ENCODE measurements around the gene FAM120A. TPM values are rescaled to one million over a fixed set of nuclear protein-coding genes. Genes with fewer than 3 reads are reported as not detected.

Gene FAM120A
- total RNA-seq, 1 donor from 2014 or later, result 57.7 TPM

- H3K27me3 ChIP-seq (ENCODE audit: insufficient read depth, low read length), result no peaks in the 10 kb centered on the region
- FAIRE-seq (no peak), DNase-seq (ENCODE audit: low read depth) (no peak)
- no peak overlapping the region for H3K4me2 ChIP-seq (ENCODE audit: low read length)
- Mint-ChIP-seq H3K9me3 (ENCODE audit: unreplicated experiment) (no peaks in the 10 kb centered on the region), H3K27ac (ENCODE audit: unreplicated experiment) (no peak overlapping the region), H3K27me3 (ENCODE audit: low read depth, unreplicated experiment) (no peaks in the 10 kb centered on the region), H3K4me1 (ENCODE audit: low read depth, unreplicated experiment) (peaks cover 14% of the 10 kb centered on the region), H3K36me3 (ENCODE audit: low read depth, unreplicated experiment) (peaks cover 11% of the 10 kb centered on the region), H3K4me3 (ENCODE audit: unreplicated experiment) (no peak overlapping the region)
- no peak overlapping the region for H3K9ac ChIP-seq (ENCODE audit: low read length)
- H3K9me3 ChIP-seq (ENCODE audit: insufficient read depth, low read depth, low read length), result no peaks in the 10 kb centered on the region
- H4K20me1 ChIP-seq (ENCODE audit: insufficient read depth, low read length), result peaks cover 54% of the 10 kb centered on the region
- peaks cover 15% of the 10 kb centered on the region for H3K36me3 ChIP-seq (ENCODE audit: insufficient read depth, low read length)
- no peak for TF ChIP-seq CTCF (IDR thresholded peaks at IDR 0.05; ENCODE audit: insufficient read depth, low read depth, low read length)
- no peak for TF ChIP-seq EZH2 (IDR thresholded peaks at IDR 0.05; ENCODE audit: insufficient read depth, low read length)
- no peak overlapping the region for H2AFZ ChIP-seq (ENCODE audit: low read depth, low read length)
- peaks cover 78% of the 10 kb centered on the region for H3K79me2 ChIP-seq (ENCODE audit: insufficient read depth, low read length)
- H3K27ac ChIP-seq (ENCODE audit: low read depth, low read length), result no peak overlapping the region
- no peak overlapping the region for H3K4me3 ChIP-seq (ENCODE audit: insufficient read depth, low read depth, low read length)
- H3K4me1 ChIP-seq (ENCODE audit: insufficient read depth, low read length), result peaks cover 5% of the 10 kb centered on the region
These were observed 69.0 kb downstream of the FAM120A start for GRCh38 chr9:93520523-93520922.

DNA sequence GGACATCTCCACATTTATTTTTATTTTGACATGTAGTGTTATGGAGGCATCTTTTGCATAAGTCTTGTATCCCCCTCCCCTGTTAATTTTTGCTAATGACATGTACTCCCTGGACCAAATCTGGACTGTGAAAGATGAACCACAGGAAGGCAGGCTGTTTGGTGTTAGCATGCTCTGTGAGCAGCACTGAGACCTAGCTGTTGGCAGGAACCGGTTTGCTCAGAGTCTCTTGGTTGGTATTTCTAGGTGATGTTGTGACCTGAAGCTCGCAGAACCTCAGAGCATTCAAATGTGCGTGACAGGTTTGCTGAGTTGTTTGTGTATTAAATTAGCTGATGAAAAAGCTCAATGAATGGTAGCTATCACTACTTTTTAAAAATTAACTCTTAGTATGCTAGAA is 71.3 kb downstream of the FAM120A start:
- Histone ChIP-seq H4K20me1 (ENCODE audit: insufficient read depth, low read length) (peaks cover 56% of the 10 kb centered on the region), H3K9me3 (ENCODE audit: insufficient read depth, low read depth, low read length) (no peaks in the 10 kb centered on the region), H3K27me3 (ENCODE audit: insufficient read depth, low read length) (no peaks in the 10 kb centered on the region), H3K4me2 (ENCODE audit: low read length) (no peak overlapping the region), H3K36me3 (ENCODE audit: insufficient read depth, low read length) (peaks cover 12% of the 10 kb centered on the region), H3K4me1 (ENCODE audit: insufficient read depth, low read length) (peaks cover 6% of the 10 kb centered on the region), H3K9ac (ENCODE audit: low read length) (no peak overlapping the region), H3K4me3 (ENCODE audit: insufficient read depth, low read depth, low read length) (no peak overlapping the region), H3K27ac (ENCODE audit: low read depth, low read length) (no peak overlapping the region), H3K79me2 (ENCODE audit: insufficient read depth, low read length) (peaks cover 78% of the 10 kb centered on the region), H2AFZ (ENCODE audit: low read depth, low read length) (no peak overlapping the region)
- Mint-ChIP-seq H3K27ac (ENCODE audit: unreplicated experiment) (no peak overlapping the region), H3K9me3 (ENCODE audit: unreplicated experiment) (no peaks in the 10 kb centered on the region), H3K27me3 (ENCODE audit: low read depth, unreplicated experiment) (no peaks in the 10 kb centered on the region), H3K4me1 (ENCODE audit: low read depth, unreplicated experiment) (peaks cover 14% of the 10 kb centered on the region), H3K36me3 (ENCODE audit: low read depth, unreplicated experiment) (peaks cover 16% of the 10 kb centered on the region), H3K4me3 (ENCODE audit: unreplicated experiment) (no peak overlapping the region)
- TF ChIP-seq CTCF (IDR thresholded peaks at IDR 0.05; ENCODE audit: insufficient read depth, low read depth, low read length), result no peak
- TF ChIP-seq EZH2 (IDR thresholded peaks at IDR 0.05; ENCODE audit: insufficient read depth, low read length), result no peak
- no peak for DNase-seq (ENCODE audit: low read depth)
- FAIRE-seq, result no peak

- H3K36me3 ChIP-seq (ENCODE audit: insufficient read depth, low read length), result peaks cover 12% of the 10 kb centered on the region
- FAIRE-seq, result no peak
- Mint-ChIP-seq H3K4me3 (ENCODE audit: unreplicated experiment) (no peak overlapping the region), H3K4me1 (ENCODE audit: low read depth, unreplicated experiment) (peaks cover 11% of the 10 kb centered on the region), H3K27ac (ENCODE audit: unreplicated experiment) (no peak overlapping the region), H3K27me3 (ENCODE audit: low read depth, unreplicated experiment) (no peaks in the 10 kb centered on the region), H3K9me3 (ENCODE audit: unreplicated experiment) (no peaks in the 10 kb centered on the region), H3K36me3 (ENCODE audit: low read depth, unreplicated experiment) (peaks cover 16% of the 10 kb centered on the region)
- H3K27ac ChIP-seq (ENCODE audit: low read depth, low read length), result no peak overlapping the region
- H3K4me3 ChIP-seq (ENCODE audit: insufficient read depth, low read depth, low read length), result no peak overlapping the region
- H3K9me3 ChIP-seq (ENCODE audit: insufficient read depth, low read depth, low read length), result no peaks in the 10 kb centered on the region
- H3K4me2 ChIP-seq (ENCODE audit: low read length), result no peak overlapping the region
- DNase-seq (ENCODE audit: low read depth), result no peak
- H3K79me2 ChIP-seq (ENCODE audit: insufficient read depth, low read length), result peaks cover 69% of the 10 kb centered on the region
- H3K27me3 ChIP-seq (ENCODE audit: insufficient read depth, low read length), result no peaks in the 10 kb centered on the region
- no peak overlapping the region for H2AFZ ChIP-seq (ENCODE audit: low read depth, low read length)
- no peak overlapping the region for H3K9ac ChIP-seq (ENCODE audit: low read length)
- H4K20me1 ChIP-seq (ENCODE audit: insufficient read depth, low read length), result peaks cover 51% of the 10 kb centered on the region
- TF ChIP-seq CTCF (IDR thresholded peaks at IDR 0.05; ENCODE audit: insufficient read depth, low read depth, low read length), result no peak
- TF ChIP-seq EZH2 (IDR thresholded peaks at IDR 0.05; ENCODE audit: insufficient read depth, low read length), result no peak
- peaks cover 6% of the 10 kb centered on the region for H3K4me1 ChIP-seq (ENCODE audit: insufficient read depth, low read length)
These were observed 72.1 kb downstream of the FAM120A start for GRCh38 chr9:93523518-93524144.
